Measurements from ENCODE around the gene CDKL2. TPM values are rescaled to one million over a fixed set of nuclear protein-coding genes. Genes with fewer than 3 reads are reported as not detected.
"Not testable (repeated sequence)": the region's sequence is repeated elsewhere in the genome, so short reads cannot be mapped to it uniquely, and the experiment has no call there.

CDKL2 gene
- total RNA-seq, 2 donors from 2014 or later: 1.1 to 1.6 TPM

DNA sequence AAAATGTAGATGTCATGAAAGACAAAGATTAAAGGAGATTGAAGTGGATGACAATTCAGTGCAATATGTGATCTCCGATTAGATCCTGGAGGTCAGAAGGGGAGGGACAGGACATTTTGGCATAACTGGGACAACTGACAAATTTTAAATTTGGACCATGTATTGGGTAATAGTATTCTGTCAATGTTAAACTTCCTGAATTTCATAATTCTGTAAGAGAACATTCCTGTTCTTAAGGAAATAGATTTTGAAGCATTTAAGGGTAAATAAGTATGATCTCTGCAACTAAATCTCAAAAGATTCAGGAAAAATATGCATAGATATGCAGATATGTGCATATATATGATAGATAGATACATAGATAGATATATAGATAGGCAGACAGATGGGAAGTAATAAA, 63.4 kb downstream of the CDKL2 start:
- ATAC-seq: no peak
- DNase-seq: no peak
- intact Hi-C loops (cut with DNase I, micrococcal nuclease): no loop called here

DNA sequence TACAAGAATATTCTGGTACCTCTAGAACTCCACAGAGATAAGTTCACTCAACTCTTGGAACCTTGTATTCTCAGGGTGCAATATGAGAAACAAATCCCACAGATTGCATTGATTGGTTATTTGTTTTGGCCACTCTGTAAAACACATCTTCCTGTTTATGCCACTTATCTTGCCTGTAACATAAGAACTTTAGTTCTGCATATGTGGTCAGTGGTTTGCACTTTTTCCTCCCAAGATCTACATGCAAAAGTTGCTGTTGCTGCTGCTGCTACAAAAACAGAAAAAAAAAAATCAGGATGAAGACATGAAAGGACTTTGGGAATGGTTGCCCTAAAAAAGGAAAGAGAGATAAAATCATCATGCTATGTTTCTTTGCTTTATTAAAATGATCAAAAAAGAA, 64.8 kb downstream of the CDKL2 start:
- intact Hi-C loops (cut with DNase I, micrococcal nuclease): no loop called here
- DNase-seq (no peak), ATAC-seq (no peak)

DNA sequence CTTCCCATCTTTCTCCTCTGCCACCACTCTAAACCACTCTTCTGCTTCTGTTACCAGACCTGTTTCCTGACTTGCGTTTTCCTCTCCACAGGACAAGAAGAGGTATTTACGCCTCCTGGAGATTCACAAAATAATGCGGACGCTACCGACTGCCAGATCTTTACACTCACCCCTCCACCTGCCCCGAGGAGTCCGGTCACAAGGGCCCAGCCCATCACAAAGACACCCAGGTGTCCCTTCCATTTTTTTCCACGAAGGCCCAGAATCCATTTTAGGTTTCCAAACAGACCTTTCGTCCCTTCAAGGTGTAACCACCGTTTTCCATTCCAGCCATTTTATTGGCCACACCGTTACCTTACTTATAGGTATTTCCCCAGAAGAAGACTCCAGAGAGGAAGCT, 66.3 kb downstream of the CDKL2 start:
- DNase-seq (no peak), ATAC-seq (no peak)
- intact Hi-C loops (cut with DNase I, micrococcal nuclease): no loop called here

DNA sequence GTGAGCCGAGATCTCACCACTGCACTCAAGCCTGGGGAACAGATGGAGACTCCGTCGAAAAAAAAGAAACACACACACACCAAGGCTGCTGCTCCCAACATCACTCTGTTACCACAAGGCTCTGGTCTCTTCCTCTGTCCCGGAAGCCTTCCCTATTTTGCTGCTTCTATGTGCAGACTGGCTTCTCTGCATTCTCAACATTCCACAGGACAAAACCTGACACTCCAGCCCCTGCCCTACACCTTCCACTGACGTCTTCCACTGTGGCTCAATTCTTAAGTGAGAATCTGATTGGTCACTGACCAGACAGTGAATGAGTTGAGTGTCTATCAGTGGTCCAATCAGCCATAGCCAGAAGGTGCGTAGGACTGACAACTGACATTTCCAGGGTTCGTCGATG, 68.5 kb downstream of the CDKL2 start:
- ATAC-seq (no peak), DNase-seq (no peak)
- intact Hi-C loops (cut with DNase I, micrococcal nuclease): no loop called here

- ATAC-seq (no peak), DNase-seq (no peak)
- intact Hi-C loops (cut with DNase I, micrococcal nuclease): no loop called here
These were observed 72.6 kb downstream of the CDKL2 start for GRCh38 chr4:75557696-75558095.

DNA sequence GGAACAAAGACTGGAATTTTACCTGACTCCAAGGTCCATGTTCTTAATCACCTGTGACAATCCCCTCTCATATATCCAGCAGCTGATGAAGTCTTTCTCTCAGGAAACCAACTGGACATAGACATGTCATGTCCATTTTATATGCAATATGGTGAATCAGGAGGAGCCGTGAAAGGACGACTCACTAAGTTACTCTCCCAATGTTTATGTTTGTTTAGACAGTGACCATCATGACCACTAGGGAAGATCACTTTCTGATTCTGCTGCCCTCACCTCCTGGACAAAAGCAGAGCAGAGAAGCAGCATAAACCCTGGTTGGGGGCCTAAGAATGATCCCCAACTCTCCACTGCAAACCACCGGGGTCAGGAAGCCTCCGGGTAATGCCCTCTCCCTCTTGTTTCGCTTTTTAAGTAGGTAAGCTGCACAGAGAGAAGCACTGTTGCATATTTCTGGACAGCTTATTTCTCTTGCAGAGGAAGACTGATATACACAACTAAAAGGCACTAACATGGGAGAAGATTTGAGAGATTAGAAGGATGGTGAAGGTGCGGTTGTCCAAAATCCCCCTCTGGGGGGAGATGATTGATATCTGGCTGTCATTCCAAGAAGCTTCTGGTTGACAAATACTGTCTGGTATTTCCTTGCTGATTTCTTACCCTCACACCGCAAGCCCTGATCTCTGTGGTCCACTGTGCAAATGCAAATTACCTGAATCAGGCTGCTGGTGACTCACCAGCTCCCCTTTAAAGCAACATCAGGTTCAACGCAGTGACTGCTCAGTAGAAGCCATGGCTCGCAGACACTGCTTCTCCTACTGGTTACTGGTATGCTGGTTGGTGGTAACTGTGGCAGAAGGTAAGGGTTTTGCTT, 74.8 kb downstream of the CDKL2 start, which contains the start of gene ODAPH:
Gene ODAPH, plus strand, starts transcription at position 773 of the 871 bp plus-strand sequence. Its CDS starts 17 bp downstream, at position 790.
- ATAC-seq (no peak), DNase-seq (no peak)
- intact Hi-C loops (cut with DNase I, micrococcal nuclease): no loop called here

- ATAC-seq (no peak), DNase-seq (no peak)
- intact Hi-C loops (cut with DNase I, micrococcal nuclease): no loop called here
These were observed 77.9 kb downstream of the CDKL2 start for GRCh38 chr4:75552452-75552851.

GRCh38 chr4:75549019-75549418, 81.3 kb downstream of the CDKL2 start:
- ATAC-seq (no peak), DNase-seq (no peak)
- intact Hi-C loops (cut with DNase I, micrococcal nuclease): no loop called here

DNA sequence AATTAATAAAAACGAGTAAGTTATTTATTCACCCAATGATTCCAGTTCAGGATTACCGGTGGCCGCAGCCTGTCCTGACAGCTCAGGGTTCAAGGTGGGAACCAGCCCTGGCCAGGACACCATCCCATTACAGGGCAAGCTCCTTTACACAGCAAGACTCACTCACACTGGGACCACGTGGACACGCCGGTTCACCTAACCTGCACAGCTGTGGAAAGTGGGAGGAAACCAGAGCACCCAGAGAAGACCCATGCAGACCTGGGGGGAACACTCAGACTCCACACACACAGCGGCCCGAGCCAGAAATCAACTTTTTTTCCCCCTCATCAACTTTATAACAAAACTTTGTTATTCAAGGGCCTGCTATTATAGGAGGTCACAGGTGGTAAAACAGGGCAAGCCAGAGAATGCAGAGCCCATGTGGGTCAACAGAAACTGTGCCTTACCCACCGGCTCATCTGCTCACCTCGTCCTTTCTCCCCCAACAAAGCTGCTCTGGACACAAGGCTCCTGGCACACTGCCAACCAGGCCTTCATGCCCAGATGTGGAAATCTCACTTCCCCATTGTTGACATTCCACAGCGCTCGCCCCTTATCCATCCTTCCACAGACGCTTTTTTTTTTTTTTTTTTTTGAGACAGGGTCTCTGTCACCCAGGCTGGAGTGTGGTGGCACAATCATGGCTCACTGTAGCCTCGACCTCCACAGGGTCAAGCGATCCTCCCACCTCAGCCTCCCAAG, 82.5 kb downstream of the CDKL2 start:
- DNase-seq (peak in 1 of 2 donors; percentile 43), ATAC-seq (no peak)
- intact Hi-C loops (cut with DNase I, micrococcal nuclease): no loop called here

- intact Hi-C loops (cut with DNase I, micrococcal nuclease): no loop called here
- DNase-seq (no peak), ATAC-seq (no peak)
These were observed 84.8 kb downstream of the CDKL2 start for GRCh38 chr4:75545526-75545925.

GRCh38 chr4:75544870-75545269, 85.5 kb downstream of the CDKL2 start:
- no peak for ATAC-seq
- intact Hi-C loops (cut with DNase I, micrococcal nuclease): no loop called here
- DNase-seq: no peak

GRCh38 chr4:75544220-75544619, 86.1 kb downstream of the CDKL2 start:
- DNase-seq; intact Hi-C loops (cut with DNase I, micrococcal nuclease); ATAC-seq: not testable (repeated sequence)

DNA sequence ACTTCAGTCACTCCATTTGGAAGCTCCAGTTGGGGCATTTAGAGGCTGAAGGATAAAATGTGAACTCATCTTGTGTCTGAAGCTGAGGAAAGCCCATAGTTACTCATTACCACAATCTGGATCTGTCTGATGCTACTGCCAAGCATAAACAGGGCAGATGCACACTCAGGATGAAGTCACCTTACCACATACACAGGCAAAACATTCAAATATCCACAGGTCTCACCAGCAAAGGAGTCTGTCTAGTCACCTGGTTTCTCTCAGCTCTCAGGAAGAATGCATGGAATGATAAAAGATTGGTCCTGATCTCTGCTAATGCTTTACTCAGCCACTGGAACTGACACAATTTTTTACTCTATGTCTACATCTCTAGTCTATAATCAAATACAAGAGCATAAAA, 87.5 kb downstream of the CDKL2 start:
- intact Hi-C loops (cut with DNase I, micrococcal nuclease): no loop called here
- DNase-seq (no peak), ATAC-seq (no peak)

DNA sequence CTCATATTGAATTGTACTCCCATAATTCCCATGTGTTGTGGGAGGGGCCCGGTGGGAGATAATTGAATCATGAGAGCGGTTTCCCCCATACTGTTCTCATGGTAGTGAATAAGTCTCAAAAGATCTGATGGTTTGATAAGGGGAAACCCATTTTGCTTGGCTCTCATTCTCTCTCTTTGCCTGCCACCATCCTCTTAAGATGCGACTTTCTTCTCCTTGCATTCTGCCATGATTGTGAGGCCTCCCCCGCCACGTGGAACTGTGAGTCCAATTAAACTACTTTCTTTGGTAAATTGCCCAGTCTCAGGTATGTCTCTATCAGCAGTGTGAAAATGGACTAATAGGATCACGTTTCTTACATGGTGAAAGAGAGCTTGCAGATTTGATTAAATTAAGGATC, 93.0 kb downstream of the CDKL2 start:
- intact Hi-C loops (cut with DNase I, micrococcal nuclease); DNase-seq; ATAC-seq: not testable (repeated sequence)

GRCh38 chr4:75533926-75534325, 96.4 kb downstream of the CDKL2 start:
- ATAC-seq; DNase-seq; intact Hi-C loops (cut with DNase I, micrococcal nuclease): not testable (repeated sequence)

- intact Hi-C loops (cut with DNase I, micrococcal nuclease); ATAC-seq; DNase-seq: not testable (repeated sequence)
These were observed 96.9 kb downstream of the CDKL2 start for GRCh38 chr4:75533339-75533887.

DNA sequence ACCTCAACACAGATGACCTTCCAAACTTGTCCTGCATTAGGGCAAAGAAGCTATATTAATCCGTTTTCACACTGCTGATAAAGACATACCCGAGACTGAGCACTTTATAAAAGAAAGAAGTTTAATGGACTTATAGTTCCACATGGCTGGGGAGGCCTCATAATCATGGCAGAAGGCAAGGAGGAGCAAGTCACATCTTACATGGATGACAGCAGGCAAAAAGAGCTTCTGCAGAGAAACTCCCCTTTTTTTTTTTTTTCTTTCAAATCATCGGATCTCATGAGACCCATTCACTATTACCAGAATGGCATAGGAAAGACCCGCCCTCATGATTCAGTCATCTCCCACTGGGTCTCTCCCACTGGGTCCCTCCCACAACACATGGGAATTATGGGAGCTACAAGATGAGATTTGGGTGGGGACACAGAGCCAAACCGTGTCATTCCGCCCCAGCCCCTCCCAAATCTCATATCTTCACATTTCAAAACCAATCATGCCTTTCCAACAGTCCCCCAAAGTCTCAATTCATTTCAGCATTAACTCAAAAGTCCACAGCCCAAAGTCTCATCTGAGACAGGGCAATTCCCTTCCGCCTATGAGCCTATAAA, 98.7 kb downstream of the CDKL2 start:
- ATAC-seq; DNase-seq; intact Hi-C loops (cut with DNase I, micrococcal nuclease): not testable (repeated sequence)

DNA sequence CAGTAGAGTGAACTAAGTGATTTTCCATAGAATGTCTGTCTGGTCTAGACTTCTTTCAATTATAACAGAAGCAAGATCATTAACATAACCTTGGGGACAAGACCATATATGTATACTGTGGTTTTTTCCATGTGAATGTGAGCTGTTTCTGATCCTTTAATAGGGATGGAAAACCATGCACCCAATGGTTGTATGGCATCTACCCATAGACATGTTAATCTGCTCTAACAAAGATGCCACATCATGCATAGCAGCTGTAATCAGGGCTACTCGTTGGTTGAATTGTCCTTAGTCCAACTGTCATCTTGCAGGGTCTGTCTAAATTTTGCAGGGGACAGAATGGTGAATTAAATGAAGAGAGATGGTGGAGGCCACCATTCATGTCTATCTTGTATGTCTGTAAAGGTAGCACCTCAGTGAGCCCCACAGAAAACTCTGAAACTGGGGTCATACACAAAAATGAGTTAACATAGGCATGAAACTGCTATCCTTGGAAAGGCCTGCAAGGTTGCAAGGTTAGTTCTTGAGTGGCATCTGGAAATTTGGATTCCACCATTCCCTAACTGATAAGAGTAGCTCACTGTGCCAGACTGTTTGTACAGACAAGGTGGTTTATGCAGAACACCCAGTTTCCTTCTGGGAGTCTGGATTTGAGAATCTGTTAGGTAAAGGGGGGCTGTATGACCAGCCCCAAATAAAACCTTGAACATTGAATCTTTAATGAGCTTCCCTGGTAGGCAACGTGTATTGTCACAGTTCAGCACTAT, 99.6 kb downstream of the CDKL2 start:
- no peak for DNase-seq
- intact Hi-C loops (cut with DNase I, micrococcal nuclease): no loop called here
- ATAC-seq: no peak
